T1000 (cell line): ENCODE data around the gene HBE1.
"Not testable (repeated sequence)": the region's sequence is repeated elsewhere in the genome, so short reads cannot be mapped to it uniquely, and the experiment has no call there.

Experiments used
- DNase-seq: peaks from one replicate; lab custom pipeline; 2025; ENCODE audit warnings: mixed read lengths; lab: John Stamatoyannopoulos, UW

HBE1 gene

DNA sequence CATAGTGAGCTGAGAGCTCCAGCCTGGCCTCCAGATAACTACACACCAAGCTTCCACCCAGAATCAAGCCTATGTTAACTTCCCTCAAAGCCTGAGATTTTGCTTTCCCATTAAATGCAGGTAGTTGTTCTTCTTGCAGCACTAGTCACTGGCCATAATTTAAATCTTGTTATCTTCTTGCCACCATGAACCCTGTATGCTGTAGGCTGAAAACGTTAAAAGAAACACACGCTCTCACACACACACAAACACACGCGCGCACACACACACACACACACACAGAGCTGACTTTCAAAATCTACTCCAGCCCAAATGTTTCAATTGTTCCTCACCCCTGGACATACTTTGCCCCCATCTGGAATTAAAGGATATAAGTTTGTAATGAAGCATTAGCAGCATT, 16.3 kb downstream of the HBE1 start:
- not testable (repeated sequence) for DNase-seq

DNA sequence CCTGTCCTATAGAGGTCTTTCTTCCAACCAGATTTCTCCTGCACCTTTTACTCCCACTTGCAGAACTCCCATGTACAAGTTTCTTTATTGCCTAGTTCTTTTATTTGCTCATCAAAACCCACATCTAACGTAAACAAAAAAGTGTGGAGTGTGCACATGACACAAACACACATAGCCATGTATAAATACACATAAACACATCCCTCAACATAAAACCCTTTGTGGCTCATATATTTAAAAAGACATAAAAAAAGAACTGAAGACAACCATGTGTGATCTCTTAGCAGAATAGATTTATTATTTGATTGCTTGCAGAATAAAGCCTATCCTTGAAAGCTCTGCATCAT, 16.9 kb downstream of the HBE1 start:
- DNase-seq, result no peak

DNA sequence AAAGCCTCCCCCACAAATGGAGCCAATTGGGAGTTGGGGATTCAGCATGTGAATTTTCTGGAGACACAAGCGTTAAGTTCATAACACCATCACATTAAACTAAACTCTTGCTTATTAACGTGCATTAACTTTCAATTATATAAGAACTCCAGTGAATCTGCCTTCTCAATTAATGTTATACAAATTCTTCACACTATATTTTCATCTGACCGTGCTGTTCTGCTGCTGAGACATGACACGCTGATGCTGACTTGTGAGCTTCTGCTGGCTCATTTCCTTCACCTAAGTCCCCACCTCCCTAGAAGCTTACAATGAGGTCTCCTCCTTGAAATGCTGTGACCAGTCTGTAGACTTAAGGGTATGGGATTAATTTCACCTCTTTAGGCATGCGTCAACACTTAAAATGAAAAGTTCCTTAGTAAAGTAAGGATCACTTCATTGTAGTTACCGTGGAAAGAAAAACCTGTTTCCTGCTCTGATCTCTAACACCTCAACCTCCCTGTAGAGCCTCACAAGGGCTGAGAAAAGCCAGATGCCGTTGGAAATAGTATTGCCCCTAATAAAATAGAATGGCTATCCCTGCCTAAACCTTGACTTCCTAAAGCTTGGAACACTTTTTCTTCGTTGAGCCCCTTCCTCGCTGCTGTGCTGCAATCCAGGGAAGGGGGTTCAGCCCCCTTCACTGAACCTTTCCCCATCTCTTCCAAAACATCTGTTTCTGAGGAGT, 17.4 kb downstream of the HBE1 start:
- DNase-seq, result no peak

DNA sequence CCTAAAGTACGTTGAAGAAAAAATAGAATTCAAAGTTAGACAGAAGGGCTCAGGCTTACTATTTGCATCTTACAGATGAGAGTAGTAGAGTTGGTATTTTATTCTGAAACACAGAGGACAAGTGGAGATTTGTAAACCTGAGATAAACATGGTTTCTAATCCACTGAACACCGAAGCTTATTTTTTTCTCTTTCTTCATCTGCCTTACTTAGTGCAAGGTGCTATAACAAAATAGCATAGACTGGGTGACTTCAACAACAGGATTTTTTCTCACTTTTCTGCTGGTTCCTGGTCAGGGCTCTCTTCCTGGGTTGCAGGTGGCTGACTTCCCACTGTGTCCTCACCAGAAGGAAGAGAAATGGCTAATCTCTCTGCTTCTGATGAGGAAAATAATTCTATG, 18.0 kb downstream of the HBE1 start:
- DNase-seq, result no peak

DNA sequence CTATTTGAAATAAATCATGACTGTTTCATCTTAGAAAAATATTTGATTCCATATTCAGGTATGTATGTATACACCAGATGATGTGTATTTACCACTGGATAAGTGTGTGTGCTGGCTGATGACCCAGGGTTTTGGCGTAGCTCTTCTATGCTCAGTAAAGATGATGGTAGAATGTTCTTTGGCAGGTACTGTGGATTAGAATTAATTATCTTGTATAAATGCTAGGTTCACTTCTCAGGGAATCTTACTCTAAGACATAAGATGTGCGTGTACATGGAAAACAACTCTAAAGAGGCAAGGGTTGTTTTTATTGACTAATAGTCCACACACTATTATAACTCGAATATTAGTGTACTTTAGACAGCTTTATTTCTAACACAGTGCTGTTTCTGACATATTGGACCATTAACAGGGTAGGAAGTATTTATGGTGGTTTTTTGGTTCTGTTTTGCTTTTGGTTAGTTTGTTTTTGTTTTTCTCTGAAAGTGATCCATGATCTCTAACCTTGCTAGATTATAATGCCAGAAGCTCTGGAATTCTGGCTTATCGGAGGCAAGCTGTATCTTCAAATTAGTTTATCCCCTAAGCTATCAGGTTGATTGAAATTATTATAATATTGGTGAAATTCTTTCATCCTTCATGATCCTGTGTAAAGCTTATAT, 19.1 kb downstream of the HBE1 start:
- no peak for DNase-seq

DNA sequence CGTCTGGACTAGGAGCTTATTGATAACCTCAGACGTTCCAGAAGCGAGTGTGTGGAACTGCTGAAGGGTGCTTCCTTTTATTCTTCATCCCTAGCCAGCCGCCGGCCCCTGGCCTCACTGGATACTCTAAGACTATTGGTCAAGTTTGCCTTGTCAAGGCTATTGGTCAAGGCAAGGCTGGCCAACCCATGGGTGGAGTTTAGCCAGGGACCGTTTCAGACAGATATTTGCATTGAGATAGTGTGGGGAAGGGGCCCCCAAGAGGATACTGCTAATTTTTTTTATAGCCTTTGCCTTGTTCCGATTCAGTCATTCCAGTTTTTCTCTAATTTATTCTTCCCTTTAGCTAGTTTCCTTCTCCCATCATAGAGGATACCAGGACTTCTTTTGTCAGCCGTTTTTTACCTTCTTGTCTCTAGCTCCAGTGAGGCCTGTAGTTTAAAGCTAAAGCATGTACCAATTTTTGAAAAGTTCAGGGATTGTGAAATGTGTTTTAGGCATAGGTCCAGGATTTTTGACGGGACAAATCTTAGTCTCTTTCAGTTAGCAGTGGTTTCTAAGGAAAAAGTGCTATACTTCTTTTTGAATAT, 19.8 kb downstream of the HBE1 start, which contains the start of gene HBG1:
TSS of gene HBG1 (minus strand) at position 51 of the 590 bp plus-strand sequence. CDS start 53 bp downstream, outside the sequence.
- DNase-seq, result not testable (repeated sequence)

DNA sequence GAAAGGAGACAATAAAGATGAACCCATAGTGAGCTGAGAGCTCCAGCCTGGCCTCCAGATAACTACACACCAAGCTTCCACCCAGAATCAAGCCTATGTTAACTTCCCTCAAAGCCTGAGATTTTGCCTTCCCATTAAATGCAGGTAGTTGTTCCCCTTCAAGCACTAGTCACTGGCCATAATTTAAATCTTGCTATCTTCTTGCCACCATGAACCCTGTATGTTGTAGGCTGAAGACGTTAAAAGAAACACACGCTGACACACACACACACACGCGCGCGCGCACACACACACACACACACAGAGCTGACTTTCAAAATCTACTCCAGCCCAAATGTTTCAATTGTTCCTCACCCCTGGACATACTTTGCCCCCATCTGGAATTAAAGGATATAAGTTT, 21.2 kb downstream of the HBE1 start:
- DNase-seq, result not testable (repeated sequence)

DNA sequence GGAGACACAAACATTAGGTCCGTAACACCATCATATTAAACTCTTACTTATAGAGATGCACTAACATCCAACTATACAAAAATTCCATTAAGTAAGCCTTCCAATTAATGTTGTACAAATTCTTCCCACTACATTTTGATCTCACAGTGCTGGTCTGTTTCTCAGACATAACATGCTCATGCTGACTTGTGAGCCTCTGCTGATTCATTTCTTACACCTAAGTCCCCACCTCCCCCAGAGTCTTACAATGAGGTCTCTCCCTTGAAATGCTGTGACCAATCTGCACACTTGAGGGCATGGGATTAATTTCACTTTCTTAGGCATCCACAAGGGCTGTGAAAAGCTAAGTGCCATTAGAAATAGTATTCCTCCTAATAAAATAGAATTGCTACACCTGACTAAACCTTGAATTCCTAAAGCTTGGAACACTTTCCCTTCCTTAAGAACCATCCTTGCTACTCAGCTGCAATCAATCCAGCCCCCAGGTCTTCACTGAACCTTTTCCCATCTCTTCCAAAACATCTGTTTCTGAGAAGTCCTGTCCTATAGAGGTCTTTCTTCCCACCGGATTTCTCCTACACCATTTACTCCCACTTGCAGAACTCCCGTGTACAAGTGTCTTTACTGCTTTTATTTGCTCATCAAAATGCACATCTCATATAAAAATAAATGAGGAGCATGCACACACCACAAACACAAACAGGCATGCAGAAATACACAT, 22.1 kb downstream of the HBE1 start:
- no peak for DNase-seq

DNA sequence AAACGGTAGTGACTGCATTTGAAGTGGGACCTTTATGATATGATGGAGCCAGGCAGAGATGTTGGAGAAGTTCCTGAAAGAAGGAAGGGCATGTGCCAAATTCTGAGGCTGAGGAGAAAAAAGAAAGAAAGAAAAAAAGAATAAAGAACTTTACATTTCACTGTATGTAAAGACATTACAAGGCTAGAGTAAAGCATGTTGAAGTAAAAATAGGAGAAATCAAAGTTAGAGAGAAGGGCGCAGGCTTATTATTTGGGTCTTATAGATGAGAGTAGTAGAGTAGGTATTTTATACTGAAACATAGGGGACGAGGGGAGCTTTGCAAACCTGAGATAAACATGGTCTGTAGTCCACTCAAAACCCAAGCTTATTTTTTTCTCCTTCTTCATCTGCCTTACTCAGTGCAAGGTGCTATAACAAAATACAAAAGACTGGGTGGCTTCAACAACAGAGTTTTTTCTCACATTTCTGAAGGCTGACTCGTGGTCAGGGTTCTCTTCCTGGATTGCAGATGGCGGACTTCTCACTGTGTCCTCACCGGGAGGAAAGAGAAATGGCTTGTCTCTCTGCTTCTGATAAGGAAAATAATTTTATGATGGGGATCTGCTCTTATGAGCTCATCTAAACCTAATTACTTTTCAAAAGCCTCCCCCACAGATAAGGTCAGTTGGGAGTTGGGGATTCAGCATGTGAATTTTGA, 22.8 kb downstream of the HBE1 start:
- DNase-seq, result no peak

DNA sequence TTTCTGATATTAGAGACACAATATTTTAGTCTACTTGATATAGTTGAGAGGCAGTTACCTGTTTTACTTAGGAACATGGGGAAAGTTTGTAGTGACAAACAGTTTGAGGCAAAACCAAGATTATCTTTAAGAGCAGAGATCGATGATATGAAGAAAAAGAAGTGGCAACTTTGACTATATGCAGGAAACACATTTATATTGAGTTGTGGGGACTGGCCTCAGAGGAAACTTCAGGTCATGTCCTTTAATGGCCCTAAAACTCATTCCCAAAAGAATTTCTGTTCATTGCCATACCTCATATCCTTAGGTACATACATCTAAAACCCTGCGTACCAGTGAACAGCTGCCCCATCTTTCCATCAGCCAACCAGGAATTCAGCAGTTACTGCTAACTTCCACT, 24.6 kb downstream of the HBE1 start:
- DNase-seq, result no peak

DNA sequence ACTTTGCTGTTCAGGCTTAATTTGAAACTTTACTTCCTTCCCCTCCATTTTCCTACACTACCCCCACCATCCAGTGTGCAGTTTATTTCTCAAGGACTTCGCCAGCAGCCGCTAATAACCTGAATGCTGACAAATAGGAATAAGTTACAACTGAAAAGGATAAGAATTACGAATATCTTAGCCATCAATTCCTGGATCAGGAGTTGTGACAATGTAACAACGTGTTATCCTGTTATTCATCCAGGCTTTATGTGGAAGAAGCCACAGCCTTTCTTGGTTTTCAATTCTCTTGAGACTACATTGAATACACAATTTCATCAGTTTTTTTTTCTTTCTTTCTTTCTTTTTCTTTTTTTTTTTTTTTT, 25.9 kb downstream of the HBE1 start:
- no peak for DNase-seq

DNA sequence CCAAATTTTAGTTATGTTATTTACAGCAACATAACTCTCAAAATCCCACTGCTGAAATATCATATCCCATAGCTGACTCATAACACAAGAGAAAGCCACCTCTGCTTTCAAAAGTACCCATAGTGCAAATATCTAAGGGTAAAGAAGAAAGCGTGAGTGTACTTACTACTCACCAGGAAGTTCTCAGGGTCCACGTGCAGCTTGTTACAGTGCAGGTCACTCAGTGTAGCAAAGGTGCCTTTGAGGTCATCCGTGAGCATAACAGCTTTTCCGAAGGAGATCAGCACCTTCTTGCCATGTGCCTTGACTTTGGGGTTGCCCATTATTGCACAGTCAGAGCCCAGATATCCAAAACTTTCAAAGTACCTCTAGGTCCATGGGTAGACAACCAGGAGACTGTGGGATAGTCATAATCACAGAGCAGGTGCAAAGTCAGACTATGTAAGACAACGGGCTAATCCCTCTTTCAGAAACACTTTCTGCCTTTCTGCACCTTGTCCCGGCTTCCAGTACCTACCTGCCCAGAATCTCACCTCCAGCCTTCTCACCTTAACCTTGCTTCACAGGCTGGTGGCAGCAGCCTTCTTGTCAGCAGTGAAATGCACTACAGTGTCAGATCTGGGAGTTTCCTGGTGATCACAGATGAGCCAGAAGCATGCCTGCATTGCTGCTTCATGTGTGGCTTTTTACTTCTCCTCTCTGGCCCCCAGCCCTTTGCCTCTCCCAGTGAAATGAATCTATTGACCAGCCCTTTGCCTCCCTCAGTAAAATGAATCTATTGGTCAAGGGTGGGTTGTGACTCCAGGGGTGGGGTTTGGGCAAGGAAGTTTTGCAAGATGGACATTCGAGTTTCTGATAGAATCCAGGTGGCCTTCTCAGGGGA, 26.6 kb downstream of the HBE1 start:
- DNase-seq, result no peak

DNA sequence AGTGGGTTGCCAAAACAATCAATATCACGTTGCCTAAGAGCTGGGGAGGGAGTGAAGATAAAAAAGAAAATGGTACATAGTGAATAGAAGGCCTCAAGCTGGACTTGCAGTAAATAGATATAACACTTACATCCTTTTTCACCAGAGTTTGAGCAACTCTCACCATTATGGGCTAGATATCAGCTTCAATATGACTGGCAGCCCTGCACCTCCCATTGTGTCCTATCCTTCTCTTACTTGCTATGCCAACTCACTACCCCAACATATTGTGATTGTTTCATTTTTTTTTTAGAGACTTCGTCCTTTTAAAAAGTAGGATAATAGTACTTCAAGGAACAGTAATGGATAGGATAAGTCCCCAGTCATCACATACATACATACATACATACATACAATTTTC, 27.5 kb downstream of the HBE1 start:
- DNase-seq, result no peak

DNA sequence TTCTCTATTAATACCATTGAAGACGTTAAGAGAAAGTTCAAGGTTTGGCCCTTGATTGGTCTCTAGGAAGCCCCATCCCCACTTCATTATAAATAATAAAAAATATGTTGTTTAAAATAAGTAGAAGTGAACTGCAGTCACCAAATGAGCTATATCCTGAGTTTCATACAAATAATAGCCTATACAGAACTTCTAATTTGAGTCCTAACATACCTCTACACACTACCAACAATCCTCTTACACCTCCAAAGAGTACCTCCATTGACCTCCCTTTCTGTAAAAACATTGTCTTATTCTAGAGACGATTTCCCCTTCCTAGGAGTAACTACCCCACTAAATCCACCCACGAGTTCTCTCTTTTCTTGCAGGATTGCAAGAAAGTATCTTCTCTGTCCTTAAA, 28.3 kb downstream of the HBE1 start:
- no peak for DNase-seq

DNA sequence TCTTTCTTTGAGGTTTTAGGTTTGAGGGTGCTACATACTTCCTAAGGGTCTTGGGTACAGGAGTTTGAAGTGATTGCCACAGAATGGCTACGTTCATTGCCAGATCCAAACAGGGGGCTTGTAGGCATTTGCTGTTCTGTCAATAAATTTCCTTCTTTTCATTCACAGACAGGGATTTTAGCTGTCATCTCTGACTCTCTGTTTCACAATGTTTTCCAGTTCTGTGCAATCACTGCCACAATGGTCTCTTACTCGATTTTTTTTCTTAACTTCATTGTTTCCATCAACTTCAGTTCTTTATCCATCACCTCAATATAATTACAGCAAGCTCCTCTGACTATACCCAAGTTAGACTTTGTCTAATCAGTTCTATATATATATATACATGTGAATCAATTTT, 29.3 kb downstream of the HBE1 start:
- no peak for DNase-seq

DNA sequence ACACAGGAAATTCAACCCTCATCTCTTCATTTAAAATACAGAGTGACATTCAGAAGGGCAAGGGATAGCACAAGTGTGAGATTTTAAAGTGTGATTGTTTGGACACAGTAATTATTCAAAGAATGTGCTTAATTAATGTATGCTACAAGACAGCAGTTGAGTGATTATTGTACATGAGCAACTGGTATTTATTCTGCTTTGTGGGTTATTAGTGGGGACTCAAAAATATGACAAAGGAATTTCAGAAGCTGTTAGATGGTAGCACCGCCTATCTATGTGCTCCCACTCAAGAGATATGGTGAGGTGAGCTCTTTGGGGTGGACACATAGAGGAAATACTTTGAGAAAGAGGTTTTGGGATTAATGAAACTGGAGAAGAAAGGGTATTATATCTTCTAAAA, 29.7 kb downstream of the HBE1 start:
- no peak for DNase-seq

DNA sequence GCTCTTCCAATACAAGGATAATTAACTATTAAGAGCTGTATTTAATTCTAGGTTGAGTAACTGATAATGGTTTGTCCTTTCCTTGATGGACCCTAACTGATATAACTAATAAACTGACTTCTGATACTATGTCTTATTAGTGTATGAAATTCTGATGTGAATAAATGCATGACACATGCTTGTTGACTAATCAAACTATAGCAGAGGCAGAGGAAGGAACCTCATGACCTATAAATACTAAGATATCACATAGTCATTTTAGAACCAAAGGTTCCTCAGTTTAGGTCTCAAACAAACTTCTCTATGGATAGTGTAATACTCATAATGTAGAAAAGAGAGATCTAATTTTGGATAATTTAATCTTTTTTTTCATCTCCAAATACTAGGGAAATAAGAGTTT, 30.7 kb downstream of the HBE1 start:
- no peak for DNase-seq

DNA sequence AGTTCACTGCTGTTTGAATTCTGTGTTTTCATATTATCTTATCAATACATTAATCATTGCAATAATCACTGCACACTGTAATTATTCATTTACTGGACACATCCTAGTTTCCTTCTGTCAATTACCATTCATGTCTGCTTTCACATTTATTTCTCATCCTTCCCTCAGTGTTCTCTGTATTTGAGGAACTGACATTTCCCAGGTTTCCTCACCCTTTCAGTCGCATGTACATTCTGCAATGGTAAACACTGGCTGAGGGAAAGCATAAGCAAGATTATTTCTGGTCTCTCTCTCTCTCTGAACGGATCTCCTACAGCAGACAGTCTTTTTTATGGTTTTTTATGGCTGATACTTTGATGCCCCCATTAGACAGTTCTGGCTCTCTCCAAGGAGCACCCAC, 31.3 kb downstream of the HBE1 start:
- DNase-seq, result no peak

DNA sequence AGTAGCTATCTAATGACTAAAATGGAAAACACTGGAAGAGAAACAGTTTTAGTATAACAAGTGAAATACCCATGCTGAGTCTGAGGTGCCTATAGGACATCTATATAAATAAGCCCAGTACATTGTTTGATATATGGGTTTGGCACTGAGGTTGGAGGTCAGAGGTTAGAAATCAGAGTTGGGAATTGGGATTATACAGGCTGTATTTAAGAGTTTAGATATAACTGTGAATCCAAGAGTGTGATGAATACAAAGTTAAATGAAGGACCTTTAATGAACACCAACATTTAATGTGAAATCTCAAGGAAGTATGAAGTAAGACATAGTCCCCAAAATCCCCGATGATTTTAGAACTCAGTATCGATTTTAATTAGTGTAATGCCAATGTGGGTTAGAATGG, 32.3 kb downstream of the HBE1 start:
- DNase-seq, result no peak

DNA sequence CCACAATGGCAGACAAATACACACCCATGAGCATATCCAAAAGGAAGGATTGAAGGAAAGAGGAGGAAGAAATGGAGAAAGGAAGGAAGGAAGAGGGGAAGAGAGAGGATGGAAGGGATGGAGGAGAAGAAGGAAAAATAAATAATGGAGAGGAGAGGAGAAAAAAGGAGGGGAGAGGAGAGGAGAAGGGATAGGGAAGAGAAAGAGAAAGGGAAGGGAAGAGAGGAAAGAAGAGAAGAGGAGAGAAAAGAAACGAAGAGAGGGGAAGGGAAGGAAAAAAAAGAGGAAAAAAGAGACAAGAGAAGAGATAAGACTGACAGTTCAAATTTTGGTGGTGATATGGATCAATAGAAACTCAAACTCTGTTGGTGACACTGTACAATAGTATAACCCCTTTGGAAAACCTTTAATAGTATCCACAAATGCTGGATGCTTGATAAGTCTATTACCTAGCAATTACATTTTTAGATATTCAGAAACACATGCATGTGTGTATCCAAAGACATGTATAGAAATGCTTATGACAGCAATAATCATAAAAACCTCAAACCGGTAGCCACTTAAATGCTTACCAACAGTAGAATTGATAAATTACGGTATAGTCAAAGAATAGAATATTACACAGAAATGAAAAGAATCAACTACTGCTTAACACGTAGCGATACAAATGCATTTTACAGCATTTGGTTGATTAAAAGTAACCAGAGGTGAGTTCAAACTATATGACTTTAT, 34.2 kb downstream of the HBE1 start:
- no peak for DNase-seq
